Measurements from ENCODE around the gene DNAJA4.
A peak's percentile ranks its signal among the peaks of the same experiment; 100 is the strongest.

Gene DNAJA4

GRCh38 chr15:78325092-78325843, 60.9 kb downstream of the DNAJA4 start:
- DNase-seq (ENCODE audit: low read depth in 1 of 2, low spot score in 1 of 2): peak in 1 of 2 experiments; percentile 42
- no peak for TF ChIP-seq JUND (IDR thresholded peaks at IDR 0.05; ENCODE audit: low read depth)

GRCh38 chr15:78327466-78327865, 63.1 kb downstream of the DNAJA4 start:
- TF ChIP-seq JUND (IDR thresholded peaks at IDR 0.05; ENCODE audit: low read depth): no peak
- DNase-seq (ENCODE audit: low read depth in 1 of 2, low spot score in 1 of 2): no peak

More at GRCh38 chr15:78325092-78325843, 60.9 kb downstream of the DNAJA4 start:
- in situ Hi-C loops (cut with HindIII; ENCODE audit: low pct_unique_long_range_greater_than_20kb, low sequenced_read_pairs): no loop called here

DNA sequence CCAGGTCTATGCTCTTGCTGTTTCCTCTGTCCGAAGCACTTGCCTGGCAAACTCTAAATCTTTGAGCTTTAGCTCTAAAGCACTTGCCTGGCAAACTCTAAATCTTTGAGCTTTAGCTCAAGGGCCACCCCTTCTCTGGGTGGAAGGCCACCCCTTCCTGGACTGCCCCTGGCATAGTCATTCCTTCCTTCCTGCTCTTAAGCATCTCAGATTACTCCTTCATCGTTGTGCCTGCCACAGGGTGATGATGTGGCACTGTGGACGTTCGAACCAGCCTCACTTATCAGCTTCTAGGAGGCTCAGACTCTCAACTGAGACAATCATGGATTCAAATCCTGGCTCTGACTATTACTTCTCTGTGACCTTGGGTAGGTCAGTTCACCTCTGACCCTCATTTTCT, 65.3 kb downstream of the DNAJA4 start:
- TF ChIP-seq JUND (IDR thresholded peaks at IDR 0.05; ENCODE audit: low read depth): no peak
- DNase-seq (ENCODE audit: low read depth in 1 of 2, low spot score in 1 of 2): no peak
- in situ Hi-C loops (cut with HindIII; ENCODE audit: low pct_unique_long_range_greater_than_20kb, low sequenced_read_pairs): no loop called here

More at GRCh38 chr15:78327466-78327865, 63.1 kb downstream of the DNAJA4 start:
- in situ Hi-C loops (cut with HindIII; ENCODE audit: low pct_unique_long_range_greater_than_20kb, low sequenced_read_pairs): no loop called here

Data from T47D (cell line).